GM21526 (cell line): ENCODE measurements around the gene ZNF214.
"Not testable (repeated sequence)": the region's sequence is repeated elsewhere in the genome, so short reads cannot be mapped to it uniquely, and the experiment has no call there.

Experiments used
- ATAC-seq: cut with Tn5 transposase; IDR thresholded peaks from one replicate; pipeline ENCODE4 v1.9.1; 2021; ENCODE audit warnings: moderate library complexity; ENCODE audit not compliant: unreplicated experiment, low FRiP score

ZNF214 gene

DNA sequence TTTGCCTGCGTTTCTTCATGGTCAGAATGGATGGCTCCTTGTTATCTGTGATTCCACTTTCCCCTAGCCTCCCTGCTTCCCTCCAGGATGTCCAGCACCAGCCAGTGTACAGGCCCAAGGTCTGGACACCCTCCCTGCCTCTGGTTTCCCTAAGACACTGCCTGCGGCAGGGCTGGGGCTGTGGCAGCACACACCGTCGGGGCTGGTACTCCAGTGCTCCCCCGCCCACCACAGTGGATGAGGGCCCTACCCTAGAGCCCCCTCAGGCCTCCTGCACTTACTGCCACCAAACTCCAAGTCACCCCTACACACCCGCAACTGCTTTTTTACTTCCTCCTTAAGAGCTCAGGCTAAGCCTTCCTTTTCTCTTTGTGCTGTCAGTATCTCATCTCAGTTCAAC, 28.9 kb downstream of the ZNF214 start:
- no peak for ATAC-seq

DNA sequence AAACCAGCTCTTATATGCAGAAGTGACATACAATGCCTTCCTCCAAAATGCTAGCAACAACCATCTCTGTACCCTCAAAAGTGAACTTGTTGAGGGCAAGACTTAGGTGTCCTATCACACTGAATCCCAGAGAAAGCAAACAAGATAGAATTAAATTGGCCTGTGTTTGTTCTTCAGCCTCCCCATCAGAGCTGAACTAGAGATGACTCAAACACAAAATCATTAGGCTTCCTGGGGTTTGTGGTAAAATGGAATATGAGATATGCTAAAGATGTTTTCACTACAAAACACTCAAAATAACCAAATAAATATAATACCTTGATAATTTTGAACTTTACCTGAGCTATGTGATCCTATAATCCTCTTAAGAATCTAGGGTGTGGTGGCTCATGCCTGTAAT, 31.6 kb downstream of the ZNF214 start:
- no peak for ATAC-seq

DNA sequence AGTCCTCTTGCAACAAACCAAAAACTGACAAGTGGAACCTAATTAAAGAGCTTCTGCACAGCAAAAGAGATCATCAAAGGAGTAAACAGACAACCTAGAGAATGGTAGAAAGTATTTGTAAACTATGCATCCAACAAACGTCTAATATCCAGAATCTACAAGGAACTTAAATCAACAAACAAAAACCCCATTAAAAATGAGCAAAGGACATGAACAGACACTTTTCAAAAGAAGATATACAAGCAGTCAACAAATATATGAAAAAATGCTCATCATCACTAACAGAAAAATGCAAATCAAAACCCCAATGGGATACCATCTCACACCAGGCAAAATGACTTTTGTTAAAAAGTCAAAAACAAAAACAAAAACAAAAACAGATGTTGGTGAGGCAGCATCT, 33.7 kb downstream of the ZNF214 start:
- no peak for ATAC-seq

- ATAC-seq, result no peak
These were observed 40.8 kb downstream of the ZNF214 start for GRCh38 chr11:6979365-6979764.

- ATAC-seq, result not testable (repeated sequence)
These were observed 50.3 kb downstream of the ZNF214 start for GRCh38 chr11:6969854-6970253.

DNA sequence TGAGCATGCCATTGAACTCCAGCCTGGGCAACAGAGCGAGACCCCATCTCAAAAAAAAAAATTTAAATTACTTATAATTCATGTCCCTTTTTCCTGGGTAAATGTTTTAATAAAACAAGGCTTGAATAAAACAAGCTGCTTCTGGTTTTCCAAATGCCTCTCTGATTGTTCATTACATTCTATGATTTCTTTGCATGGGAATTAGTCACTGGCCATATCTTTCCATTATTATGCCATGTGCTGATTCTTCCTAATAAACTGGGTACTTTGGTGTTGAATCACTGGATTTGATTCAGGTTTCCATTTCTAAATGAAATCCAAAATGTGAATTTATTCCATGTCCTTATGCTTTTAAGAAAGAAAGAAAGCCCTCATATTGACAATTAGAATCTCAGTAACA, 51.3 kb downstream of the ZNF214 start:
- no peak for ATAC-seq

GRCh38 chr11:6962673-6963072, 57.5 kb downstream of the ZNF214 start:
- ATAC-seq, result peak; percentile 58

- no peak for ATAC-seq
These were observed 58.0 kb downstream of the ZNF214 start for GRCh38 chr11:6962141-6962540.

GRCh38 chr11:6954248-6954647, 65.9 kb downstream of the ZNF214 start:
- not testable (repeated sequence) for ATAC-seq
